ENCODE results near the gene TLE3. TPM values are rescaled to one million over a fixed set of nuclear protein-coding genes. Genes with fewer than 3 reads are reported as not detected.
A peak's percentile ranks its signal among the peaks of the same experiment; 100 is the strongest.
"Not testable (repeated sequence)": the region's sequence is repeated elsewhere in the genome, so short reads cannot be mapped to it uniquely, and the experiment has no call there.

Gene TLE3
- total RNA-seq, 4 donors from 2014 or later: 39.1 to 275 (median 71.6) TPM

- H3K4me3 ChIP-seq (replicated peaks in 1 of 3): no peak overlapping the region
- H3K27ac ChIP-seq: no peak overlapping the region
- no peaks in the 10 kb centered on the region for H3K27me3 ChIP-seq
- 93 to 95% methylated on average over 3 of the region's 3 CpGs for WGBS, 2 donors
- intact Hi-C loops (cut with DNase I): loop anchor here (10.0 kb wide), 1 partner anchor 166 kb away; no protein-coding TSS in a partner anchor
- peaks cover 9 to 39% of the 10 kb centered on the region in 2 donors for H3K4me1 ChIP-seq
- no peaks in the 10 kb centered on the region for H3K36me3 ChIP-seq
- H3K9me3 ChIP-seq: no peaks in the 10 kb centered on the region
- no peak for DNase-seq
- TF ChIP-seq CTCF (IDR thresholded peaks at IDR 0.05) (no peak), POLR2A (IDR thresholded peaks at IDR 0.05) (no peak)
Measured at GRCh38 chr15:70118599-70118998, 20.9 kb upstream of the TLE3 start.

GRCh38 chr15:70116317-70116716 lies 18.6 kb upstream of the TLE3 start:
- H3K27ac ChIP-seq: no peak overlapping the region
- 71 to 86% methylated on average over 3 of the region's 3 CpGs for WGBS, 2 donors
- no peaks in the 10 kb centered on the region for H3K36me3 ChIP-seq
- no peaks in the 10 kb centered on the region for H3K27me3 ChIP-seq
- no peak for DNase-seq
- peaks cover 16 to 38% of the 10 kb centered on the region in 2 donors for H3K4me1 ChIP-seq
- TF ChIP-seq CTCF (IDR thresholded peaks at IDR 0.05) (no peak), POLR2A (IDR thresholded peaks at IDR 0.05) (no peak)
- H3K9me3 ChIP-seq: no peaks in the 10 kb centered on the region
- H3K4me3 ChIP-seq (replicated peaks in 1 of 3): no peak overlapping the region
- intact Hi-C loops (cut with DNase I): loop anchor here (10.0 kb wide), 1 partner anchor 168 kb away; no protein-coding TSS in a partner anchor

- no peak overlapping the region for H3K4me3 ChIP-seq (replicated peaks in 1 of 3)
- H3K4me1 ChIP-seq: peaks cover 18 to 30% of the 10 kb centered on the region in 2 donors
- H3K36me3 ChIP-seq: no peaks in the 10 kb centered on the region
- intact Hi-C loops (cut with DNase I): loop anchor here (10.0 kb wide), 1 partner anchor 171 kb away; no protein-coding TSS in a partner anchor
- H3K9me3 ChIP-seq: no peaks in the 10 kb centered on the region
- 84 to 91% methylated on average over 3 of the region's 3 CpGs for WGBS, 2 donors
- H3K27ac ChIP-seq: no peak overlapping the region
- TF ChIP-seq POLR2A (IDR thresholded peaks at IDR 0.05) (no peak), CTCF (IDR thresholded peaks at IDR 0.05) (no peak)
- no peak for DNase-seq
- H3K27me3 ChIP-seq: no peaks in the 10 kb centered on the region
Measured at GRCh38 chr15:70114221-70114620, 16.5 kb upstream of the TLE3 start.

GRCh38 chr15:70113304-70113700 lies 15.6 kb upstream of the TLE3 start:
- WGBS, 2 donors: 76 to 80% methylated on average over 5 to 7 of the region's 7 CpGs
- H3K36me3 ChIP-seq: no peaks in the 10 kb centered on the region
- intact Hi-C loops (cut with DNase I): loop anchor here (10.0 kb wide), 1 partner anchor 171 kb away; no protein-coding TSS in a partner anchor
- DNase-seq: peak; percentile 15 to 27
- H3K4me1 ChIP-seq: peaks cover 18 to 30% of the 10 kb centered on the region in 2 donors
- no peaks in the 10 kb centered on the region for H3K9me3 ChIP-seq
- no peak overlapping the region for H3K4me3 ChIP-seq (replicated peaks in 1 of 3)
- H3K27ac ChIP-seq: no peak overlapping the region
- TF ChIP-seq POLR2A (IDR thresholded peaks at IDR 0.05) (no peak), CTCF (IDR thresholded peaks at IDR 0.05) (no peak)
- no peaks in the 10 kb centered on the region for H3K27me3 ChIP-seq

- not testable (repeated sequence) for H3K27ac ChIP-seq; H3K4me3 ChIP-seq (replicated peaks in 1 of 3); DNase-seq; H3K9me3 ChIP-seq; H3K27me3 ChIP-seq; H3K36me3 ChIP-seq
- intact Hi-C loops (cut with DNase I): loop anchor here (10.0 kb wide), 1 partner anchor 172 kb away; no protein-coding TSS in a partner anchor
- WGBS, 2 donors: 87 to 90% methylated on average over 6 of the region's 9 CpGs
- peaks cover 18 to 30% of the 10 kb centered on the region in 2 donors for H3K4me1 ChIP-seq
Measured at GRCh38 chr15:70112572-70113303, 15.0 kb upstream of the TLE3 start.
